Naive B cell (primary cell): ENCODE results near the gene RNF152. TPM values are rescaled to one million over a fixed set of nuclear protein-coding genes. Genes with fewer than 3 reads are reported as not detected.
"Not testable (repeated sequence)": the region's sequence is repeated elsewhere in the genome, so short reads cannot be mapped to it uniquely, and the experiment has no call there.

ENCODE experiments used
- ATAC-seq, 2 donors: fragments of 150-1000 bp; cut with Tn5 transposase; 2 replicates each; pipeline ENCODE4 v1.10.0; 2021; ENCODE audit warnings: low read depth in 2 of 2, mild to moderate bottlenecking in 2 of 2, moderate library complexity in 2 of 2
- DNase-seq: peaks from one replicate; pipeline ENCODE4 v3.0.0; 2022
- H3K27ac Mint-ChIP-seq, 6 donors: one replicate each; pipeline ENCODE4 v1.8.0; 2020 to 2022; ENCODE audit warnings: mild to moderate bottlenecking in 6 of 6, mixed read lengths in 6 of 6, moderate library complexity in 5 of 6, inconsistent platforms in 2 of 6
- H3K27me3 Mint-ChIP-seq, 3 donors: one replicate each; pipeline ENCODE4 v1.8.0; 2021 to 2022; ENCODE audit warnings: mixed read lengths in 3 of 3, mild to moderate bottlenecking in 1 of 3
- H3K36me3 Mint-ChIP-seq, 2 donors: one replicate each; pipeline ENCODE4 v1.8.0; 2020 to 2022; ENCODE audit warnings: mixed read lengths in 2 of 2, inconsistent platforms in 1 of 2, mild to moderate bottlenecking in 1 of 2
- H3K4me1 Mint-ChIP-seq, 3 donors: one replicate each; pipeline ENCODE4 v1.8.0; 2020 to 2022; ENCODE audit warnings: mixed read lengths in 3 of 3, inconsistent platforms in 1 of 3, mild to moderate bottlenecking in 1 of 3, moderate library complexity in 1 of 3
- H3K4me3 Mint-ChIP-seq, 8 donors: one replicate each; pipeline ENCODE4 v1.8.0; 2020 to 2022; ENCODE audit warnings: mild to moderate bottlenecking in 8 of 8, mixed read lengths in 8 of 8, moderate library complexity in 8 of 8, inconsistent platforms in 2 of 8
- H3K9me3 Mint-ChIP-seq, 7 donors: one replicate each; pipeline ENCODE4 v1.8.0; 2020 to 2022; ENCODE audit warnings: mixed read lengths in 7 of 7, mild to moderate bottlenecking in 5 of 7, inconsistent platforms in 2 of 7, moderate library complexity in 1 of 7
- polyA plus RNA-seq, 6 donors: library from polyadenylated mRNA; unstranded; fragments of 300-500 nt; fragmentation: Illumina TruSeq; gene quantifications; one replicate each; pipeline ENCODE4 v1.2.3, GENCODE V29; 2021; ENCODE audit warnings: low read depth in 6 of 6

The RNF152 gene
- polyA plus RNA-seq, 6 donors from 2014 or later: not detected

- peaks cover 0 to 5% (median 0%) of the 10 kb centered on the region in 7 donors for H3K9me3 Mint-ChIP-seq
- H3K4me1 Mint-ChIP-seq: no peaks in the 10 kb centered on the region
- DNase-seq (no peak), ATAC-seq (no peak)
- peaks cover 0 to 4% (median 0%) of the 10 kb centered on the region in 3 donors for H3K27me3 Mint-ChIP-seq
- H3K4me3 Mint-ChIP-seq: no peak overlapping the region
- H3K36me3 Mint-ChIP-seq: no peaks in the 10 kb centered on the region
- H3K27ac Mint-ChIP-seq: no peak overlapping the region
Observed at GRCh38 chr18:61815885-61816470, 76.8 kb downstream of the RNF152 start.

GRCh38 chr18:61808286-61808685, 84.5 kb downstream of the RNF152 start:
- H3K4me3 Mint-ChIP-seq: no peak overlapping the region
- no peaks in the 10 kb centered on the region for H3K36me3 Mint-ChIP-seq
- DNase-seq (no peak), ATAC-seq (no peak)
- no peaks in the 10 kb centered on the region for H3K4me1 Mint-ChIP-seq
- H3K9me3 Mint-ChIP-seq: no peaks in the 10 kb centered on the region
- no peaks in the 10 kb centered on the region for H3K27me3 Mint-ChIP-seq
- H3K27ac Mint-ChIP-seq: no peak overlapping the region

- ATAC-seq: no peak
- no peak for DNase-seq
- Mint-ChIP-seq H3K4me3 (no peak overlapping the region), H3K27ac (no peak overlapping the region), H3K27me3 (no peaks in the 10 kb centered on the region), H3K36me3 (no peaks in the 10 kb centered on the region), H3K4me1 (no peaks in the 10 kb centered on the region), H3K9me3 (no peaks in the 10 kb centered on the region)
Observed at GRCh38 chr18:61803393-61803792, 89.4 kb downstream of the RNF152 start.

DNA sequence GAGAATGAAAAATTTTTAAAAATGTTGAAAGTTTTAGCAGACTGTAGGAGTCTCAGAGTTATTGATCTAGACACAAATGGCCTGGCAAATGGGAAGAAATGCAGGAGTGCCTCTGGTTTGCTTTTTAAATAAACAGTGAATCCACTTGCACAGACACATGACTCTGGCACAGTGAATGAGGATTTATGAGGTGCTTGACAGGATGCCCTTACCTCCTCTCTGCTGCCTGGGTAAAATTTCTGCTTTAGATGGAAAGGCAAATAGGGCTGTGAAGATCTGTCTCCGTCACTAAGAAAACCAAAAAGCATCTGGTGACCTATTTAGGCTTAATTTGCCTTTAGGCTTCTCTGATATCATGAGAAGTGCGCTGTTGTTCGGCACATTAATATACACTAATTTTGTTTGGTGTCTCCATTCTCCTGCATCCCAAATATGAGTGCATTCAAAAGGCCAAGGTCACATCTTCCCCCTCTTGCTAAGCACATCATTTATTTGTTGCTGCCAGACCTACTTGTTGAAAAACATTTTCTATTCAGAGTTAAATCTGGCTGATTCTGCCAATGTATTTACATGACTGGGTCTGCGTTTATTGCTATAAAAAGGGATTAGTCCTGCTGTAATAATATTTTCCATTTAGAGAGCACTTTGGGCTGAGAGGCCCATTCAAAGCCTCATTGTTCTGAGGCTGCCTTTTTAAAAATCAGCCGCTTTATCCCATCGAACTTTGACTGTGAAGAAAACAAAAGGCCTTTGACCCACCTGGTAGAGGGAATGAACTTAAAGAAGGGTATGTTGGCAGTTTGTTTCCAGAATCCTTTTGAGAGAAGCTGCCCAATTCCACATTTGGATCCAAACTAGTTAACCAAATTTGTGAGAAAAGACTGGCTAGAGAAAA, 94.9 kb downstream of the RNF152 start:
- Mint-ChIP-seq H3K4me1 (no peaks in the 10 kb centered on the region), H3K27ac (no peak overlapping the region), H3K4me3 (no peak overlapping the region), H3K9me3 (peaks cover 0 to 4% (median 0%) of the 10 kb centered on the region in 7 donors), H3K27me3 (no peaks in the 10 kb centered on the region), H3K36me3 (no peaks in the 10 kb centered on the region)
- no peak for ATAC-seq
- no peak for DNase-seq

DNA sequence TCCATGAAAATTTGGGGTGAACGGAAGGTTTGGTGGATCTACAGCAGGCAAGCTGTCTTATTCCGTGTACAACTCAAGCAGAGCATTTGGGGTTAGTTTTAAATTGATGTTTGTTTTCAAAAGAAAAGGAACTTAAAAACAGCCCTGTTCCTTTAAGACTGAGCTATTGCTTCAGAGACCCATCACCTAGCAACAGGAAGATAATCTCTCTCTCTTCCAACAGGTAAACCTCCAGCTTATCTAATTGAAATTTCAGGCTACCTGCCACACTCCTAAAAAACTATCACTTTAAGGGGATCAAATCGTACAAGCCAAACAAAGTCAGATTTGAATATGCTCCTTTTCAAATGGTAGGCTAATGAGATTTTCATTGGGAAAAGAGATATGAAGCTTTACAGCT, 101.8 kb downstream of the RNF152 start:
- Mint-ChIP-seq H3K4me1 (no peaks in the 10 kb centered on the region), H3K27me3 (no peaks in the 10 kb centered on the region), H3K27ac (no peak overlapping the region), H3K4me3 (no peak overlapping the region), H3K9me3 (peaks cover 0 to 22% (median 11%) of the 10 kb centered on the region in 7 donors), H3K36me3 (no peaks in the 10 kb centered on the region)
- no peak for ATAC-seq
- DNase-seq: no peak

GRCh38 chr18:61787011-61787670, 105.7 kb downstream of the RNF152 start:
- not testable (repeated sequence) for H3K36me3 Mint-ChIP-seq, H3K4me3 Mint-ChIP-seq, H3K4me1 Mint-ChIP-seq, ATAC-seq, DNase-seq, H3K27me3 Mint-ChIP-seq, H3K27ac Mint-ChIP-seq
- H3K9me3 Mint-ChIP-seq: peaks cover 0 to 22% (median 11%) of the 10 kb centered on the region in 7 donors

- no peaks in the 10 kb centered on the region for H3K27me3 Mint-ChIP-seq
- no peak for ATAC-seq
- no peak overlapping the region for H3K4me3 Mint-ChIP-seq
- no peaks in the 10 kb centered on the region for H3K36me3 Mint-ChIP-seq
- H3K9me3 Mint-ChIP-seq: peaks cover 0 to 22% (median 11%) of the 10 kb centered on the region in 7 donors
- no peak overlapping the region for H3K27ac Mint-ChIP-seq
- no peaks in the 10 kb centered on the region for H3K4me1 Mint-ChIP-seq
- DNase-seq: no peak
Observed at GRCh38 chr18:61785588-61785987, 107.2 kb downstream of the RNF152 start.

DNA sequence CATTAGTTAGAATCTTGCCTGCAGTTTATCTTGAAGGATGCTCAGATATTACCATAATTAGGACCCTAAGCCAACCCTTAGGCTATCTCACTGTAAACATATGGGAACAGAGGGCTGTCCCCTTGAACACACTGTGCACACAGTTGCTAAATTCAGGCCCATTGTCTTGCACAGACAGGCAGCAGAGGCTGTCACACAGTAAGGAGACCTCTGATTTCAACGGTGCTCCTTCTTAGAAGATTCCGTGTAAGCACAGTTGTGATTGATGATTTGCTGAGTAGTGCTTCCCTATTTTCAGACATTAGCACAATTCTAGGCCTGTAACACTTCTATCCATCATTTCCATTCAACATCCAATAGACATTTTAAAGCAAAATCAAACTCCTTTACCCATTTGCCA, 108.0 kb downstream of the RNF152 start:
- H3K4me1 Mint-ChIP-seq: no peaks in the 10 kb centered on the region
- ATAC-seq: no peak
- H3K27ac Mint-ChIP-seq: no peak overlapping the region
- H3K27me3 Mint-ChIP-seq: no peaks in the 10 kb centered on the region
- no peak for DNase-seq
- no peaks in the 10 kb centered on the region for H3K36me3 Mint-ChIP-seq
- no peak overlapping the region for H3K4me3 Mint-ChIP-seq
- peaks cover 0 to 22% (median 11%) of the 10 kb centered on the region in 7 donors for H3K9me3 Mint-ChIP-seq

DNA sequence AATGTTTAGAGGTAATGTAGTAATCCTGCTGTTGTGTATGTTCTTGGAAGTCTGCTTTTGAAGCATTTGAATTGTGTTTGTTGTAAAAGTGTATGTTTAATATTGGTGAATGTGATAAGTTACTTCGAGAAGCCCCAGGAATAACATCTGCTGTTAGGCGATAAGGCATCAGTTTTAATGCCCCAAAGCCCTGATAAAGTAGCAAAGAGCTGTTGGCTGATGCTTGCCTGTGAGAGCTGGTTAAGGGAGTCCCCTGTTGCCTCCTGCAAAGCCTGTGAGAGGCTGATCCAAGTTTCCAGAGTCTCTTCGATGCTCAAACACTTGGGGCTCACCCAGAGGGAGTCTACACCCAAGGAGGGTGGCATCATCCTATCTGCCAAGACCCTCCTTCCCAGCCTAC, 110.3 kb downstream of the RNF152 start:
- no peak for DNase-seq
- Mint-ChIP-seq H3K36me3 (no peaks in the 10 kb centered on the region), H3K9me3 (peaks cover 0 to 14% (median 8%) of the 10 kb centered on the region in 7 donors), H3K27ac (no peak overlapping the region), H3K4me1 (no peaks in the 10 kb centered on the region), H3K27me3 (peaks cover 0 to 8% (median 0%) of the 10 kb centered on the region in 3 donors), H3K4me3 (no peak overlapping the region)
- ATAC-seq: no peak

DNA sequence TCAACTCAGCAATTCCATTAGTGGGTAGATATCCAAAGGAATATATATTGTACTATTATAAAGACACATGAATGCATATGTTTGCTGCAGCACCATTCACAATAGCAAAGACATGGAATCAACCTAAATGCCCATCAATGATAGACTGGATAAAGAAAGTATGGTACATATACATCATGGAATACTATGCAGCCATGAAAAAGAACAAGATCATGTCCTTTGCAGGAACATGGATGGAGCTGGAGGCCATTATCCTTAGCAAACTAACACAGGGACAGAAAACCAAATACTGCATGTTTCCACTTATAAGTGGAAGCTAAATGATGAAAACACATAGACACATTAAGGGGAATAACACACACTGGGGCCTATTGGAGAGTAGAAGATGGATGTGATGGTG, 116.6 kb downstream of the RNF152 start:
- not testable (repeated sequence) for H3K36me3 Mint-ChIP-seq, H3K4me1 Mint-ChIP-seq, H3K27ac Mint-ChIP-seq, H3K4me3 Mint-ChIP-seq, H3K27me3 Mint-ChIP-seq, ATAC-seq, DNase-seq
- peaks cover 12 to 37% (median 17%) of the 10 kb centered on the region in 7 donors for H3K9me3 Mint-ChIP-seq

GRCh38 chr18:61774846-61775245, 118.0 kb downstream of the RNF152 start:
- Mint-ChIP-seq H3K4me1 (no peaks in the 10 kb centered on the region), H3K27ac (no peak overlapping the region), H3K9me3 (peaks cover 12 to 37% (median 17%) of the 10 kb centered on the region in 7 donors), H3K27me3 (peaks cover 0 to 8% (median 0%) of the 10 kb centered on the region in 3 donors), H3K36me3 (peaks cover 0 to 7% of the 10 kb centered on the region in 2 donors), H3K4me3 (no peak overlapping the region)
- ATAC-seq: no peak
- no peak for DNase-seq

- H3K4me3 Mint-ChIP-seq: no peak overlapping the region
- ATAC-seq: no peak
- H3K27ac Mint-ChIP-seq: no peak overlapping the region
- no peak for DNase-seq
- H3K4me1 Mint-ChIP-seq: no peaks in the 10 kb centered on the region
- no peaks in the 10 kb centered on the region for H3K27me3 Mint-ChIP-seq
- H3K9me3 Mint-ChIP-seq: peaks cover 10 to 29% (median 12%) of the 10 kb centered on the region in 7 donors
- H3K36me3 Mint-ChIP-seq: peaks cover 0 to 7% of the 10 kb centered on the region in 2 donors
Observed at GRCh38 chr18:61772293-61772848, 120.4 kb downstream of the RNF152 start.

- H3K4me1 Mint-ChIP-seq: no peaks in the 10 kb centered on the region
- DNase-seq (no peak), ATAC-seq (no peak)
- H3K36me3 Mint-ChIP-seq: peaks cover 0 to 7% of the 10 kb centered on the region in 2 donors
- H3K27me3 Mint-ChIP-seq: no peaks in the 10 kb centered on the region
- no peak overlapping the region for H3K27ac Mint-ChIP-seq
- no peak overlapping the region for H3K4me3 Mint-ChIP-seq
- peaks cover 10 to 27% (median 12%) of the 10 kb centered on the region in 7 donors for H3K9me3 Mint-ChIP-seq
Observed at GRCh38 chr18:61771861-61772260, 120.9 kb downstream of the RNF152 start.
